HCT116 (cell line): Measurements from ENCODE around the gene TMCO4. TPM values are rescaled to one million over a fixed set of nuclear protein-coding genes. Genes with fewer than 3 reads are reported as not detected.

Source experiments
- ATAC-seq: fragments of 200-7000 bp; cut with Tn5 transposase; 2 replicates; pipeline ENCODE4 v1.9.1; 2020; ENCODE audit warnings: mild to moderate bottlenecking, moderate library complexity
- BruUV-seq: library from RNA; stranded (reverse); fragments of 400-500 nt; replicated peaks from 2 replicates; lab custom pipeline; 2021; lab: Mats Ljungman, UMichigan
- CTCF ChIA-PET: fragments of 300-600 bp; sonication (Branson Sonifier 250); formaldehyde crosslinking; loops from one replicate; lab custom pipeline; 2021; ENCODE audit warnings: antibody characterized with exemption; lab: Charles Lee
- POLR2A ChIA-PET: fragments of 300-600, 350-600 bp; sonication (Branson Sonifier 250); formaldehyde crosslinking; loops from one replicate; lab custom pipeline; 2021; ENCODE audit warnings: antibody characterized with exemption; lab: Charles Lee
- RAD21 ChIA-PET, 2 experiments: fragments of 300-600 bp; sonication (Branson Sonifier 250); formaldehyde crosslinking; loops; one replicate each; lab custom pipeline; 2023; ENCODE audit warnings: low total read pairs in 2 of 2; ENCODE audit not compliant: uncharacterized antibody in 2 of 2, unreplicated experiment in 2 of 2, low non-redundant PET in 1 of 2; lab: Charles Lee
- DNase-seq: peaks from one replicate; pipeline ENCODE4 v3.0.0-alpha.2; 2010; ENCODE audit warnings: low read depth, low spot score
- H2AFZ ChIP-seq: fragments of 200-600 bp; shearing (Covaris generic), sonication (generic); 2 replicates; pipeline ENCODE4 v1.6.1; 2017; ENCODE audit warnings: low read depth, mixed run types, mixed read lengths, antibody characterized with exemption, low read length; ENCODE audit not compliant: poor library complexity, severe bottlenecking
- H3K27ac ChIP-seq: 2 replicates; pipeline ENCODE4 v1.5.1; 2012; ENCODE audit warnings: low read depth, low read length
- H3K27me3 ChIP-seq: fragments of 200-600 bp; sonication (generic); 2 replicates; pipeline ENCODE4 v1.6.1; 2016; ENCODE audit warnings: mixed run types, low read length, mixed read lengths; ENCODE audit not compliant: insufficient read depth
- H3K36me3 ChIP-seq, 2 experiments: fragments of 200-500 bp in 1 of 2; fragments of 200-600 bp in 1 of 2; sonication (Bioruptor generic) in 1 of 2; sonication (generic) in 1 of 2; 2 replicates each; pipeline versions ENCODE4 v1.5.1 to v1.6.1; 2014 to 2016; ENCODE audit warnings: low read length in 2 of 2, inconsistent platforms in 1 of 2, mixed read lengths in 1 of 2, mixed run types in 1 of 2; ENCODE audit not compliant: insufficient read depth in 2 of 2, control insufficient read depth in 1 of 2
- H3K4me1 ChIP-seq, 2 experiments: fragments of 200-600 bp in 1 of 2; sonication (generic) in 1 of 2; 2 replicates each; pipeline versions ENCODE4 v1.5.1 to v1.6.1; 2012 to 2017; ENCODE audit warnings: low read length in 2 of 2, inconsistent platforms in 1 of 2, mild to moderate bottlenecking in 1 of 2, mixed read lengths in 1 of 2, mixed run types in 1 of 2, moderate library complexity in 1 of 2; ENCODE audit not compliant: insufficient read depth in 2 of 2, control insufficient read depth in 1 of 2
- H3K4me2 ChIP-seq: fragments of 200-600 bp; sonication (generic); 2 replicates; pipeline ENCODE4 v1.6.1; 2017; ENCODE audit warnings: mixed run types, low read length, mixed read lengths
- H3K4me3 ChIP-seq, 2 experiments: fragments of 200-600 bp in 1 of 2; sonication (generic) in 1 of 2; replicated peaks in 1 of 2; 2 replicates each; pipeline ENCODE4 v1.5.1; 2011 to 2016; ENCODE audit warnings: low read length in 2 of 2, control low read depth in 1 of 2, low read depth in 1 of 2, mild to moderate bottlenecking in 1 of 2, mixed read lengths in 1 of 2, mixed run types in 1 of 2
- H3K79me2 ChIP-seq: fragments of 200-600 bp; sonication (generic); 2 replicates; pipeline ENCODE4 v1.6.1; 2017; ENCODE audit warnings: mild to moderate bottlenecking, mixed run types, low read length, moderate library complexity, mixed read lengths; ENCODE audit not compliant: insufficient read depth
- H3K9ac ChIP-seq: fragments of 200-600 bp; sonication (generic); 2 replicates; pipeline ENCODE4 v1.6.1; 2016; ENCODE audit warnings: low read length, mixed read lengths
- H3K9me2 ChIP-seq: fragments of 200-600 bp; sonication (generic), shearing (Covaris generic); 2 replicates; pipeline ENCODE4 v1.6.1; 2017; ENCODE audit warnings: mixed run types, mild to moderate bottlenecking, moderate library complexity; ENCODE audit not compliant: insufficient read depth
- H3K9me3 ChIP-seq, 2 experiments: fragments of 200-500 bp in 1 of 2; fragments of 200-600 bp in 1 of 2; sonication (Bioruptor generic) in 1 of 2; sonication (generic) in 1 of 2; 2 replicates each; pipeline ENCODE4 v1.6.1; 2014 to 2017; ENCODE audit warnings: low read length in 2 of 2, mixed read lengths in 2 of 2, inconsistent platforms in 1 of 2, low read depth in 1 of 2, mild to moderate bottlenecking in 1 of 2, mixed run types in 1 of 2, moderate library complexity in 1 of 2; ENCODE audit not compliant: control insufficient read depth in 1 of 2, insufficient read depth in 1 of 2
- H4K20me1 ChIP-seq: fragments of 200-600 bp; sonication (generic), shearing (Covaris generic); 2 replicates; pipeline ENCODE4 v1.6.1; 2017; ENCODE audit warnings: mixed run types, mild to moderate bottlenecking, moderate library complexity; ENCODE audit not compliant: insufficient read depth
- CBX3 ChIP-seq: IDR thresholded peaks from 2 replicates; pipeline ENCODE4 v1.6.1; 2012; ENCODE audit warnings: low read depth
- CEBPB ChIP-seq: IDR thresholded peaks from 2 replicates; pipeline ENCODE4 v1.6.1; 2012; ENCODE audit warnings: low read depth
- ELF1 ChIP-seq: IDR thresholded peaks from 2 replicates; pipeline ENCODE4 v1.6.1; 2012; ENCODE audit warnings: low read depth, borderline replicate concordance
- EZH2 ChIP-seq: fragments of 200-600 bp; sonication (generic); IDR thresholded peaks from 2 replicates; pipeline ENCODE4 v1.6.1; 2017; ENCODE audit warnings: antibody characterized with exemption, mixed run types
- FOSL1 ChIP-seq: IDR thresholded peaks from 2 replicates; pipeline ENCODE4 v1.6.1; 2012; ENCODE audit warnings: low read depth
- JUND ChIP-seq: IDR thresholded peaks from 2 replicates; pipeline ENCODE4 v1.6.1; 2012
- POLR2AphosphoS5 ChIP-seq: IDR thresholded peaks from 2 replicates; pipeline ENCODE4 v1.6.1; 2011; ENCODE audit warnings: mild to moderate bottlenecking, low read depth, low read length, moderate library complexity
- RAD21 ChIP-seq: IDR thresholded peaks from 2 replicates; pipeline ENCODE4 v1.6.1; 2012; ENCODE audit warnings: low read depth, mild to moderate bottlenecking
- REST ChIP-seq: IDR thresholded peaks from 2 replicates; pipeline ENCODE4 v1.6.1; 2012; ENCODE audit warnings: low read depth
- SIN3A ChIP-seq: IDR thresholded peaks from 2 replicates; pipeline ENCODE4 v1.6.1; 2012; ENCODE audit warnings: low read depth
- SRF ChIP-seq: IDR thresholded peaks from 2 replicates; pipeline ENCODE4 v1.6.1; 2012; ENCODE audit warnings: low read depth
- YY1 ChIP-seq: IDR thresholded peaks from 2 replicates; pipeline ENCODE4 v1.6.1; 2011; ENCODE audit warnings: low read length, low read depth, moderate library complexity, mild to moderate bottlenecking; ENCODE audit not compliant: insufficient replicate concordance; ENCODE audit errors: extremely low read depth
- ZBTB33 ChIP-seq: IDR thresholded peaks from 2 replicates; pipeline ENCODE4 v1.6.1; 2011; ENCODE audit warnings: mild to moderate bottlenecking, low read length, moderate library complexity; ENCODE audit not compliant: insufficient replicate concordance; ENCODE audit errors: extremely low read depth
- ZFX ChIP-seq: fragments of 450-650 bp; IDR thresholded peaks from 2 replicates; pipeline ENCODE4 v1.6.1; 2017
- ZNF274 ChIP-seq: fragments of 200-500 bp; sonication (Bioruptor generic); IDR thresholded peaks from 2 replicates; pipeline ENCODE4 v1.6.1; 2014; ENCODE audit warnings: mild to moderate bottlenecking, low read depth, low read length, inconsistent platforms
- intact Hi-C: fragments of 100-400 bp; cut with micrococcal nuclease; formaldehyde crosslinking; loops from 2 replicates; pipeline ENCODE4 v1.10.0; 2022
- total RNA-seq: library from RNA; stranded (reverse); gene quantifications from one replicate; pipeline ENCODE4 v1.2.1, GENCODE V29; 2021; ENCODE audit not compliant: unreplicated experiment
- TF ChIP-seq, protein P1 (sequence below), 3 experiments: fragments of 200-600 bp in 1 of 3; sonication (generic) in 1 of 3; IDR thresholded peaks in 2 of 3; conservative IDR thresholded peaks in 1 of 3; 2 replicates each; pipeline ENCODE4 v1.5.1; 2012 to 2017; ENCODE audit warnings: low read depth in 2 of 3, low read length in 2 of 3, antibody characterized with exemption in 1 of 3, borderline replicate concordance in 1 of 3, control low read depth in 1 of 3, mild to moderate bottlenecking in 1 of 3, mixed read lengths in 1 of 3, mixed run types in 1 of 3, moderate library complexity in 1 of 3; ENCODE audit not compliant: insufficient read depth in 1 of 3

The TMCO4 gene
- total RNA-seq, 1 experiment from 2014 or later, result 12.7 TPM

- no TSS peak for BruUV-seq
- Histone ChIP-seq H3K4me2 (no peak overlapping the region), H3K9ac (no peak overlapping the region), H3K9me3 (no peaks in the 10 kb centered on the region), H3K36me3 (no peaks in the 10 kb centered on the region), H4K20me1 (no peaks in the 10 kb centered on the region), H3K27me3 (no peaks in the 10 kb centered on the region), H3K4me1 (no peaks in the 10 kb centered on the region), H3K9me2 (no peaks in the 10 kb centered on the region), H3K79me2 (no peaks in the 10 kb centered on the region), H3K4me3 (no peak overlapping the region), H2AFZ (no peak overlapping the region), H3K27ac (no peak overlapping the region)
- POLR2A ChIA-PET, result no interaction called here
- TF ChIP-seq REST (no peak), POLR2AphosphoS5 (no peak), FOSL1 (no peak), EZH2 (no peak), YY1 (no peak), ZFX (no peak), ZNF274 (no peak), JUND (no peak), RAD21 (no peak), ELF1 (no peak), SIN3A (no peak), SRF (no peak), ZBTB33 (no peak), CEBPB (no peak), CBX3 (no peak)
- TF ChIP-seq, protein P1, sequence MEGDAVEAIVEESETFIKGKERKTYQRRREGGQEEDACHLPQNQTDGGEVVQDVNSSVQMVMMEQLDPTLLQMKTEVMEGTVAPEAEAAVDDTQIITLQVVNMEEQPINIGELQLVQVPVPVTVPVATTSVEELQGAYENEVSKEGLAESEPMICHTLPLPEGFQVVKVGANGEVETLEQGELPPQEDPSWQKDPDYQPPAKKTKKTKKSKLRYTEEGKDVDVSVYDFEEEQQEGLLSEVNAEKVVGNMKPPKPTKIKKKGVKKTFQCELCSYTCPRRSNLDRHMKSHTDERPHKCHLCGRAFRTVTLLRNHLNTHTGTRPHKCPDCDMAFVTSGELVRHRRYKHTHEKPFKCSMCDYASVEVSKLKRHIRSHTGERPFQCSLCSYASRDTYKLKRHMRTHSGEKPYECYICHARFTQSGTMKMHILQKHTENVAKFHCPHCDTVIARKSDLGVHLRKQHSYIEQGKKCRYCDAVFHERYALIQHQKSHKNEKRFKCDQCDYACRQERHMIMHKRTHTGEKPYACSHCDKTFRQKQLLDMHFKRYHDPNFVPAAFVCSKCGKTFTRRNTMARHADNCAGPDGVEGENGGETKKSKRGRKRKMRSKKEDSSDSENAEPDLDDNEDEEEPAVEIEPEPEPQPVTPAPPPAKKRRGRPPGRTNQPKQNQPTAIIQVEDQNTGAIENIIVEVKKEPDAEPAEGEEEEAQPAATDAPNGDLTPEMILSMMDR (IDR thresholded peaks at IDR 0.05 in 2 of 3, conservative IDR thresholded peaks at IDR 0.05 in 1 of 3; ENCODE audit: borderline replicate concordance in 1 of 3, insufficient read depth in 1 of 3, low read depth in 2 of 3, low read length in 2 of 3), result no peak
- intact Hi-C loops, result no loop called here
- CTCF ChIA-PET, result no interaction called here
- no peak for DNase-seq
- no peak for ATAC-seq
- RAD21 ChIA-PET, result no interaction called here
These were observed 55.9 kb downstream of the TMCO4 start for GRCh38 chr1:19743793-19744192.
